H9 (cell line): ENCODE data around the gene RERE. TPM values are rescaled to one million over a fixed set of nuclear protein-coding genes. Genes with fewer than 3 reads are reported as not detected.

Experiments
- DNase-seq: peaks from one replicate; pipeline ENCODE4 v3.0.0-alpha.2; 2017
- H2AFZ ChIP-seq: one replicate; pipeline ENCODE4 v1.6.1; 2013; ENCODE audit warnings: mild to moderate bottlenecking, low read length, control low read depth, moderate library complexity
- H2AK5ac ChIP-seq: 2 replicates; pipeline ENCODE4 v1.6.1; 2013; ENCODE audit warnings: low read length, control low read depth, mixed read lengths; ENCODE audit not compliant: insufficient read length
- H2BK120ac ChIP-seq: one replicate; pipeline ENCODE4 v1.6.1; 2013; ENCODE audit warnings: low read depth, mild to moderate bottlenecking, low read length, control low read depth, inconsistent platforms; ENCODE audit not compliant: poor library complexity, severe bottlenecking
- H2BK12ac ChIP-seq: 2 replicates; pipeline ENCODE4 v1.6.1; 2013; ENCODE audit warnings: low read length, control low read depth, mixed read lengths, low read depth; ENCODE audit not compliant: insufficient read length
- H2BK15ac ChIP-seq: 2 replicates; pipeline ENCODE4 v1.6.1; 2013; ENCODE audit warnings: low read depth, low read length, control low read depth
- H2BK20ac ChIP-seq: one replicate; pipeline ENCODE4 v1.6.1; 2013; ENCODE audit warnings: low read depth, mild to moderate bottlenecking, low read length, control low read depth, inconsistent platforms; ENCODE audit not compliant: poor library complexity, severe bottlenecking
- H2BK5ac ChIP-seq: 2 replicates; pipeline ENCODE4 v1.6.1; 2013; ENCODE audit warnings: low read length, control low read depth, mixed read lengths; ENCODE audit not compliant: insufficient read length
- H3K14ac ChIP-seq: 2 replicates; pipeline ENCODE4 v1.6.1; 2013; ENCODE audit warnings: low read length, control low read depth; ENCODE audit not compliant: insufficient read depth
- H3K18ac ChIP-seq: 2 replicates; pipeline ENCODE4 v1.6.1; 2013; ENCODE audit warnings: low read depth, mild to moderate bottlenecking, mixed read lengths, low read length, control low read depth; ENCODE audit not compliant: insufficient read length
- H3K23ac ChIP-seq: 2 replicates; pipeline ENCODE4 v1.6.1; 2013; ENCODE audit warnings: low read length, control low read depth, mixed read lengths, low read depth; ENCODE audit not compliant: insufficient read length
- H3K23me2 ChIP-seq: 2 replicates; pipeline ENCODE4 v1.6.1; 2013; ENCODE audit warnings: low read depth, mild to moderate bottlenecking, mixed read lengths, low read length, control low read depth; ENCODE audit not compliant: insufficient read length, poor library complexity, severe bottlenecking
- H3K27ac ChIP-seq: 2 replicates; pipeline ENCODE4 v1.5.1; 2013; ENCODE audit warnings: low read length, control low read depth, mixed read lengths, low read depth; ENCODE audit not compliant: insufficient read length
- H3K27me3 ChIP-seq: 2 replicates; pipeline ENCODE4 v1.6.1; 2013; ENCODE audit warnings: low read length, control low read depth, inconsistent platforms; ENCODE audit not compliant: insufficient read depth
- H3K4ac ChIP-seq: 2 replicates; pipeline ENCODE4 v1.6.1; 2013; ENCODE audit warnings: low read depth, mild to moderate bottlenecking, control low read depth, inconsistent platforms, low read length, moderate library complexity
- H3K4me1 ChIP-seq: 2 replicates; pipeline ENCODE4 v1.6.1; 2013; ENCODE audit warnings: low read length, control low read depth, inconsistent platforms; ENCODE audit not compliant: insufficient read depth
- H3K4me2 ChIP-seq: 2 replicates; pipeline ENCODE4 v1.6.1; 2013; ENCODE audit warnings: low read length, control low read depth, mixed read lengths; ENCODE audit not compliant: insufficient read length, insufficient read depth
- H3K56ac ChIP-seq: 2 replicates; pipeline ENCODE4 v1.6.1; 2013; ENCODE audit warnings: low read depth, mild to moderate bottlenecking, mixed read lengths, low read length, control low read depth; ENCODE audit not compliant: insufficient read length
- H3K79me1 ChIP-seq: 2 replicates; pipeline ENCODE4 v1.6.1; 2013; ENCODE audit warnings: low read depth, mild to moderate bottlenecking, moderate library complexity, low read length, control low read depth, inconsistent platforms; ENCODE audit not compliant: insufficient read depth, poor library complexity, severe bottlenecking
- H3K79me2 ChIP-seq: 2 replicates; pipeline ENCODE4 v1.6.1; 2013; ENCODE audit warnings: low read length, control low read depth, inconsistent platforms; ENCODE audit not compliant: insufficient read depth
- H3K9ac ChIP-seq: 2 replicates; pipeline ENCODE4 v1.6.1; 2013; ENCODE audit warnings: low read length, control low read depth, mixed read lengths; ENCODE audit not compliant: insufficient read length; ENCODE audit errors: extremely low read depth
- H3K9me3 ChIP-seq: one replicate; pipeline ENCODE4 v1.6.1; 2013; ENCODE audit warnings: low read depth, low read length, inconsistent platforms; ENCODE audit not compliant: control insufficient read depth
- H3T11ph ChIP-seq: one replicate; pipeline ENCODE4 v1.6.1; 2013; ENCODE audit warnings: mild to moderate bottlenecking, low read length, control low read depth, inconsistent platforms
- H4K20me1 ChIP-seq: one replicate; pipeline ENCODE4 v1.6.1; 2013; ENCODE audit not compliant: control insufficient read depth, insufficient read length, insufficient read depth
- H4K5ac ChIP-seq: 2 replicates; pipeline ENCODE4 v1.6.1; 2013; ENCODE audit warnings: low read depth, mild to moderate bottlenecking, mixed read lengths, low read length, control low read depth; ENCODE audit not compliant: insufficient read length
- H4K8ac ChIP-seq: replicated peaks from 2 replicates; pipeline ENCODE4 v1.6.1; 2013; ENCODE audit warnings: low read length, control low read depth, mixed read lengths, low read depth; ENCODE audit not compliant: insufficient read length
- H4K91ac ChIP-seq: 2 replicates; pipeline ENCODE4 v1.6.1; 2013; ENCODE audit warnings: low read depth, mild to moderate bottlenecking, moderate library complexity, mixed read lengths, low read length, control low read depth; ENCODE audit not compliant: insufficient read length
- H3K27ac Mint-ChIP-seq, 3 experiments: 2 replicates in 2 of 3; 3 replicates in 1 of 3; pipeline ENCODE4 v1.8.0; 2020 to 2021; ENCODE audit warnings: mixed read lengths in 3 of 3, mild to moderate bottlenecking in 1 of 3, moderate library complexity in 1 of 3
- H3K27me3 Mint-ChIP-seq: 2 replicates; pipeline ENCODE4 v1.8.0; 2021; ENCODE audit warnings: low read depth, mild to moderate bottlenecking, moderate library complexity, mixed read lengths
- H3K36me3 Mint-ChIP-seq, 3 experiments: 2 replicates in 2 of 3; 3 replicates in 1 of 3; pipeline ENCODE4 v1.8.0; 2020 to 2021; ENCODE audit warnings: low read depth in 3 of 3, mixed read lengths in 3 of 3; ENCODE audit not compliant: insufficient read depth in 1 of 3
- H3K4me1 Mint-ChIP-seq, 2 experiments: 2 replicates each; pipeline ENCODE4 v1.8.0; 2020; ENCODE audit warnings: mixed read lengths in 2 of 2
- H3K4me3 Mint-ChIP-seq, 2 experiments: 2 replicates in 1 of 2; 3 replicates in 1 of 2; pipeline ENCODE4 v1.8.0; 2020 to 2021; ENCODE audit warnings: mild to moderate bottlenecking in 2 of 2, mixed read lengths in 2 of 2, moderate library complexity in 1 of 2
- H3K9me3 Mint-ChIP-seq, 2 experiments: 2 replicates in 1 of 2; 3 replicates in 1 of 2; pipeline ENCODE4 v1.8.0; 2020; ENCODE audit warnings: mild to moderate bottlenecking in 2 of 2, mixed read lengths in 2 of 2, moderate library complexity in 1 of 2
- CTCF ChIP-seq: fragments of 200-600 bp; sonication (generic); conservative IDR thresholded peaks from 3 replicates; pipeline ENCODE4 v1.8.0; 2021; ENCODE audit warnings: antibody characterized with exemption, mild to moderate bottlenecking
- WGBS: extraction: QIAGEN DNeasy Blood & Tissue Kit; methylation state at CpG from one replicate; pipeline ENCODE4 v1.1.7; 2013; ENCODE audit warnings: missing lambda C conversion rate, low lambda C conversion rate, mixed read lengths; ENCODE audit not compliant: insufficient read length; ENCODE audit errors: extremely low coverage; 5-methylcytosine and 5-hydroxymethylcytosine counted together
- total RNA-seq: library from RNA; stranded (reverse); gene quantifications from 2 replicates; pipeline ENCODE4 v1.2.1, GENCODE V29; 2021

Gene RERE
- total RNA-seq, 1 experiment from 2014 or later = 103 TPM

GRCh38 chr1:8847990-8848389 lies 30.6 kb upstream of the RERE start:
- H3K18ac ChIP-seq = no peak overlapping the region
- H3K14ac ChIP-seq = no peak overlapping the region; the same call in 1 of the 2 replicates
- no peaks in the 10 kb centered on the region; the same call in 1 of the 2 replicates for H3K4me1 ChIP-seq
- H3K27ac Mint-ChIP-seq = no peak overlapping the region
- H2BK15ac ChIP-seq = no peak overlapping the region
- no peak overlapping the region for H2BK120ac ChIP-seq
- no peak overlapping the region for H3K4ac ChIP-seq
- no peaks in the 10 kb centered on the region for H4K20me1 ChIP-seq
- H3K4me3 Mint-ChIP-seq = no peak overlapping the region
- no peak overlapping the region for H4K91ac ChIP-seq
- H3K4me2 ChIP-seq = no peak overlapping the region
- H3K79me1 ChIP-seq = no peaks in the 10 kb centered on the region
- no peaks in the 10 kb centered on the region for H3K79me2 ChIP-seq
- no peaks in the 10 kb centered on the region for H3K27me3 ChIP-seq
- H3K36me3 Mint-ChIP-seq = no peaks in the 10 kb centered on the region
- no peak overlapping the region for H3K56ac ChIP-seq
- WGBS = no CpG with 5 or more reads among the region's 5 CpGs
- no peaks in the 10 kb centered on the region for H3K9me3 ChIP-seq
- H3K23me2 ChIP-seq = no peaks in the 10 kb centered on the region
- no peak overlapping the region for H2AK5ac ChIP-seq
- H2BK20ac ChIP-seq = no peak overlapping the region
- H3K27ac ChIP-seq = no peak overlapping the region
- H2BK12ac ChIP-seq = no peak overlapping the region
- no peak overlapping the region for H2AFZ ChIP-seq
- no peak for DNase-seq
- H3K27me3 Mint-ChIP-seq = no peaks in the 10 kb centered on the region; the same call in none of the 2 replicates
- no peak overlapping the region for H3K23ac ChIP-seq
- no peak overlapping the region for H3K9ac ChIP-seq
- no peak overlapping the region for H4K8ac ChIP-seq
- no peak overlapping the region for H4K5ac ChIP-seq
- no peak overlapping the region for H3T11ph ChIP-seq
- TF ChIP-seq CTCF = no peak
- H3K9me3 Mint-ChIP-seq = no peaks in the 10 kb centered on the region; a peak in 1 of 5 replicates
- peaks cover 6 to 13% of the 10 kb centered on the region in 2 experiments for H3K4me1 Mint-ChIP-seq
- no peak overlapping the region for H2BK5ac ChIP-seq
